B cell (primary cell): ENCODE data around the gene CELF4. TPM values are rescaled to one million over a fixed set of nuclear protein-coding genes. Genes with fewer than 3 reads are reported as not detected.

ENCODE experiments used
- ATAC-seq: fragments of 200-7000 bp; cut with Tn5 transposase; one replicate; pipeline ENCODE4 v1.10.0; 2021; ENCODE audit warnings: low read depth, mild to moderate bottlenecking, moderate number of reproducible peaks, moderate library complexity
- CTCF ChIA-PET: fragments of 350-600 bp; sonication (Branson Sonifier 250); formaldehyde crosslinking; loops from one replicate; lab custom pipeline; 2021; ENCODE audit warnings: antibody characterized with exemption, inconsistent platforms; lab: Charles Lee
- POLR2A ChIA-PET: fragments of 350-600 bp; sonication (Branson Sonifier 250); formaldehyde crosslinking; loops from one replicate; lab custom pipeline; 2021; ENCODE audit warnings: antibody characterized with exemption; lab: Charles Lee
- DNase-seq: peaks from one replicate; pipeline ENCODE4 v3.0.0; 2013
- H2AFZ ChIP-seq: 2 replicates; pipeline ENCODE4 v1.6.1; 2012; ENCODE audit warnings: mild to moderate bottlenecking, low read depth, low read length; ENCODE audit not compliant: insufficient read depth, poor library complexity, severe bottlenecking
- H3K27ac ChIP-seq, 2 donors: 1 replicate in 1 of 2; 2 replicates in 1 of 2; pipeline ENCODE4 v1.5.1; 2012 to 2013; ENCODE audit warnings: low read length in 2 of 2, mild to moderate bottlenecking in 2 of 2, moderate library complexity in 1 of 2
- H3K27me3 ChIP-seq, 4 experiments: fragments of 200-600 bp in 1 of 4; sonication (generic) in 1 of 4; replicated peaks in 1 of 4; 1 replicate in 2 of 4; 2 replicates in 2 of 4; pipeline versions ENCODE4 v1.6.1 to v1.7.0; 2013 to 2016; ENCODE audit warnings: low read length in 3 of 4, mild to moderate bottlenecking in 2 of 4, mixed read lengths in 1 of 4, moderate library complexity in 1 of 4; ENCODE audit not compliant: insufficient read depth in 4 of 4, control insufficient read depth in 3 of 4; ENCODE audit errors: control extremely low read depth in 1 of 4
- H3K36me3 ChIP-seq, 2 experiments: replicated peaks in 1 of 2; 1 replicate in 1 of 2; 2 replicates in 1 of 2; pipeline versions ENCODE4 v1.6.1 to v1.7.1; 2013; ENCODE audit warnings: low read length in 1 of 2; ENCODE audit not compliant: insufficient read depth in 2 of 2, control insufficient read depth in 1 of 2; ENCODE audit errors: control extremely low read depth in 1 of 2, extremely low read depth in 1 of 2
- H3K4me1 ChIP-seq, 2 donors: fragments of 200-600 bp in 1 of 2; sonication (generic) in 1 of 2; 1 replicate in 1 of 2; 2 replicates in 1 of 2; pipeline versions ENCODE4 v1.5.1 to v1.6.1; 2013 to 2017; ENCODE audit warnings: low read length in 2 of 2; ENCODE audit not compliant: control insufficient read depth in 2 of 2, insufficient read depth in 2 of 2
- H3K4me2 ChIP-seq: replicated peaks from 2 replicates; pipeline ENCODE3; 2012; ENCODE audit warnings: mild to moderate bottlenecking, low read depth, low read length; ENCODE audit not compliant: poor library complexity, severe bottlenecking
- H3K4me3 ChIP-seq, 5 experiments: fragments of 200-600 bp in 1 of 5; sonication (generic) in 1 of 5; 1 replicate in 3 of 5; 2 replicates in 2 of 5; pipeline versions ENCODE4 v1.5.1 to v1.7.0; 2011 to 2016; ENCODE audit warnings: low read length in 4 of 5, mild to moderate bottlenecking in 4 of 5, low read depth in 2 of 5, control low read depth in 1 of 5, moderate library complexity in 1 of 5; ENCODE audit not compliant: insufficient read depth in 1 of 5; ENCODE audit errors: control extremely low read depth in 1 of 5, extremely low read depth in 1 of 5
- H3K79me2 ChIP-seq: fragments of 200-600 bp; sonication (generic); one replicate; pipeline ENCODE4 v1.6.0; 2016; ENCODE audit warnings: low read length; ENCODE audit not compliant: control insufficient read depth, insufficient read depth
- H3K9ac ChIP-seq: fragments of 200-600 bp; sonication (generic); 2 replicates; pipeline ENCODE4 v1.6.1; 2017; ENCODE audit warnings: mild to moderate bottlenecking, low read length, moderate library complexity
- H3K9me3 ChIP-seq, 3 donors: one replicate each; pipeline versions ENCODE4 v1.6.1 to v1.7.1; 2013; ENCODE audit warnings: low read length in 2 of 3; ENCODE audit not compliant: control insufficient read depth in 2 of 3, insufficient read depth in 1 of 3; ENCODE audit errors: control extremely low read depth in 1 of 3
- H4K20me1 ChIP-seq: 2 replicates; pipeline ENCODE4 v1.6.0; 2012; ENCODE audit warnings: mild to moderate bottlenecking, low read length; ENCODE audit not compliant: insufficient read depth, control insufficient read depth, poor library complexity, severe bottlenecking
- H3K27ac Mint-ChIP-seq: one replicate; pipeline ENCODE4 v1.8.0; 2021; ENCODE audit warnings: mixed read lengths
- H3K27me3 Mint-ChIP-seq: one replicate; pipeline ENCODE4 v1.8.0; 2021; ENCODE audit warnings: mixed read lengths
- H3K4me1 Mint-ChIP-seq: one replicate; pipeline ENCODE4 v1.8.0; 2021; ENCODE audit warnings: mixed read lengths
- H3K4me3 Mint-ChIP-seq: one replicate; pipeline ENCODE4 v1.8.0; 2021; ENCODE audit warnings: mixed read lengths
- H3K9me3 Mint-ChIP-seq: one replicate; pipeline ENCODE4 v1.8.0; 2022; ENCODE audit warnings: mixed read lengths; ENCODE audit not compliant: insufficient read depth
- CTCF ChIP-seq: fragments of 200-600 bp; IDR thresholded peaks from one replicate; pipeline ENCODE4 v1.8.0; 2022; ENCODE audit warnings: antibody characterized with exemption, mild to moderate bottlenecking
- EZH2 ChIP-seq: IDR thresholded peaks from 2 replicates; pipeline ENCODE4 v1.6.1; 2012; ENCODE audit warnings: borderline replicate concordance, low read depth, mild to moderate bottlenecking, moderate library complexity, low read length; ENCODE audit not compliant: insufficient read depth, poor library complexity, severe bottlenecking
- WGBS: methylation state at CpG from one replicate; pipeline ENCODE4 v1.1.5; 2013; ENCODE audit warnings: missing lambda C conversion rate; ENCODE audit not compliant: insufficient coverage; 5-methylcytosine and 5-hydroxymethylcytosine counted together
- intact Hi-C: fragments of 100-400 bp; cut with micrococcal nuclease; formaldehyde crosslinking; loops from one replicate; pipeline ENCODE4 v1.10.0; 2022
- polyA plus RNA-seq: library from polyadenylated mRNA; depleted of rRNA; stranded (reverse); fragments of >200 nt; gene quantifications from 2 replicates; pipeline ENCODE4 v1.2.3, GENCODE V29; 2012
- total RNA-seq, 2 donors: library from RNA; stranded (reverse); fragments of 120-200 nt in 1 of 2; gene quantifications; 1 replicate in 1 of 2; 2 replicates in 1 of 2; pipeline versions ENCODE4 v1.2.3 to v1.2.4, GENCODE V29; 2013 to 2022

Gene CELF4
- total and polyA plus RNA-seq, 2 donors (not counting 1 experiment from before 2014, with no cell fraction given) = not detected

GRCh38 chr18:37604032-37604431 lies 38.4 kb upstream of the CELF4 start:
- H3K4me3 Mint-ChIP-seq = no peak overlapping the region
- CTCF ChIA-PET = no interaction called here
- no peak for ATAC-seq
- WGBS = 86% methylated on average over 4 of the region's 4 CpGs
- Histone ChIP-seq H3K27ac (no peak overlapping the region), H4K20me1 (no peaks in the 10 kb centered on the region), H3K36me3 (no peaks in the 10 kb centered on the region), H2AFZ (no peak overlapping the region), H3K4me1 (no peaks in the 10 kb centered on the region), H3K4me2 (no peak overlapping the region), H3K79me2 (no peaks in the 10 kb centered on the region), H3K9me3 (peaks cover 0 to 15% (median 0%) of the 10 kb centered on the region in 3 donors), H3K9ac (no peak overlapping the region), H3K4me3 (no peak overlapping the region), H3K27me3 (no peaks in the 10 kb centered on the region)
- DNase-seq = no peak
- H3K9me3 Mint-ChIP-seq = peaks cover 7% of the 10 kb centered on the region
- H3K27ac Mint-ChIP-seq = no peak overlapping the region
- POLR2A ChIA-PET = no interaction called here
- H3K4me1 Mint-ChIP-seq = no peaks in the 10 kb centered on the region
- no peaks in the 10 kb centered on the region for H3K27me3 Mint-ChIP-seq
- intact Hi-C loops = no loop called here
- no peak for TF ChIP-seq CTCF
- no peak for TF ChIP-seq EZH2

GRCh38 chr18:37598966-37599896 lies 33.6 kb upstream of the CELF4 start:
- H3K79me2 ChIP-seq = no peaks in the 10 kb centered on the region
- H3K4me2 ChIP-seq = no peak overlapping the region
- CTCF ChIA-PET = no interaction called here
- intact Hi-C loops = no loop called here
- Mint-ChIP-seq H3K4me1 (no peaks in the 10 kb centered on the region), H3K9me3 (no peaks in the 10 kb centered on the region), H3K4me3 (no peak overlapping the region), H3K27me3 (no peaks in the 10 kb centered on the region), H3K27ac (no peak overlapping the region)
- ATAC-seq = no peak
- no peaks in the 10 kb centered on the region for H3K4me1 ChIP-seq
- H3K27me3 ChIP-seq = no peaks in the 10 kb centered on the region
- TF ChIP-seq CTCF (no peak), EZH2 (no peak)
- 84% methylated on average over 14 of the region's 19 CpGs for WGBS
- H2AFZ ChIP-seq = no peak overlapping the region
- peaks cover 0 to 10% (median 0%) of the 10 kb centered on the region in 3 donors for H3K9me3 ChIP-seq
- no peaks in the 10 kb centered on the region for H3K36me3 ChIP-seq
- H3K4me3 ChIP-seq = no peak overlapping the region
- POLR2A ChIA-PET = no interaction called here
- no peak for DNase-seq
- no peak overlapping the region for H3K27ac ChIP-seq
- no peak overlapping the region for H3K9ac ChIP-seq
- no peaks in the 10 kb centered on the region for H4K20me1 ChIP-seq
